ENCODE results near the gene TOM1.

The TOM1 gene

GRCh38 chr22:35301372-35301874, 1.7 kb downstream of the TOM1 start:
- Histone ChIP-seq H3K4me3 (ENCODE audit: low read depth, low read length) (no peak overlapping the region), H3K27ac (no peak overlapping the region), H3K9me3 (ENCODE audit: severe bottlenecking) (no peaks in the 10 kb centered on the region), H3K36me3 (peaks cover 5% of the 10 kb centered on the region; the same call in 1 of the 2 replicates), H3K27me3 (ENCODE audit: insufficient read depth, low read depth, severe bottlenecking) (no peaks in the 10 kb centered on the region)
- DNase-seq, result no peak
- no peak for TF ChIP-seq CTCF (IDR thresholded peaks at IDR 0.05; ENCODE audit: low read depth, low read length)

- DNase-seq, result no peak
- H3K27me3 ChIP-seq (ENCODE audit: insufficient read depth, low read depth, severe bottlenecking), result no peaks in the 10 kb centered on the region
- no peaks in the 10 kb centered on the region for H3K9me3 ChIP-seq (ENCODE audit: severe bottlenecking)
- TF ChIP-seq CTCF (IDR thresholded peaks at IDR 0.05; ENCODE audit: low read depth, low read length), result no peak
- H3K27ac ChIP-seq, result no peak overlapping the region
- no peak overlapping the region for H3K4me3 ChIP-seq (ENCODE audit: low read depth, low read length)
- H3K36me3 ChIP-seq, result 0 out of 2 replicates have a peak, but pooled peaks cover 5% of the 10 kb centered on the region
These were observed 3.4 kb downstream of the TOM1 start for GRCh38 chr22:35303029-35303624.

- no peak for DNase-seq
These were observed 5.9 kb downstream of the TOM1 start for GRCh38 chr22:35305525-35306070.

GRCh38 chr22:35306350-35306967, 6.8 kb downstream of the TOM1 start:
- H3K4me3 ChIP-seq (ENCODE audit: low read depth, low read length), result no peak overlapping the region
- no peak overlapping the region for H3K27ac ChIP-seq
- no peaks in the 10 kb centered on the region for H3K9me3 ChIP-seq (ENCODE audit: severe bottlenecking)
- DNase-seq, result no peak
- H3K36me3 ChIP-seq, result no peaks in the 10 kb centered on the region
- no peaks in the 10 kb centered on the region for H3K27me3 ChIP-seq (ENCODE audit: insufficient read depth, low read depth, severe bottlenecking)
- TF ChIP-seq CTCF (IDR thresholded peaks at IDR 0.05; ENCODE audit: low read depth, low read length), result no peak

More at GRCh38 chr22:35305525-35306070, 5.9 kb downstream of the TOM1 start:
- H3K36me3 ChIP-seq, result no peaks in the 10 kb centered on the region
- no peak overlapping the region for H3K27ac ChIP-seq
- H3K9me3 ChIP-seq (ENCODE audit: severe bottlenecking), result no peaks in the 10 kb centered on the region
- TF ChIP-seq CTCF (IDR thresholded peaks at IDR 0.05; ENCODE audit: low read depth, low read length), result no peak
- no peak overlapping the region for H3K4me3 ChIP-seq (ENCODE audit: low read depth, low read length)
- H3K27me3 ChIP-seq (ENCODE audit: insufficient read depth, low read depth, severe bottlenecking), result no peaks in the 10 kb centered on the region

GRCh38 chr22:35307372-35307771, 7.7 kb downstream of the TOM1 start:
- H3K27ac ChIP-seq, result no peak overlapping the region
- DNase-seq, result no peak
- H3K4me3 ChIP-seq (ENCODE audit: low read depth, low read length), result no peak overlapping the region
- H3K9me3 ChIP-seq (ENCODE audit: severe bottlenecking), result no peaks in the 10 kb centered on the region
- no peaks in the 10 kb centered on the region for H3K27me3 ChIP-seq (ENCODE audit: insufficient read depth, low read depth, severe bottlenecking)
- no peaks in the 10 kb centered on the region for H3K36me3 ChIP-seq
- TF ChIP-seq CTCF (IDR thresholded peaks at IDR 0.05; ENCODE audit: low read depth, low read length), result no peak
